ENCODE results near the gene CLPTM1L.
"Not testable (repeated sequence)": the region's sequence is repeated elsewhere in the genome, so short reads cannot be mapped to it uniquely, and the experiment has no call there.

Gene CLPTM1L

GRCh38 chr5:1289559-1289958 lies 55.3 kb downstream of the CLPTM1L start:
- intact Hi-C loops (cut with micrococcal nuclease); H3K36me3 Mint-ChIP-seq (ENCODE audit: low read depth); H3K27ac Mint-ChIP-seq; H3K4me3 Mint-ChIP-seq; H3K4me1 Mint-ChIP-seq (ENCODE audit: low read depth): not testable (repeated sequence)
- H3K27me3 Mint-ChIP-seq: peaks cover 11% of the 10 kb centered on the region
- peaks cover 11% of the 10 kb centered on the region for H3K9me3 Mint-ChIP-seq

GRCh38 chr5:1288439-1289335 lies 56.2 kb downstream of the CLPTM1L start:
- no peak overlapping the region for H3K27ac Mint-ChIP-seq
- peaks cover 3% of the 10 kb centered on the region for H3K27me3 Mint-ChIP-seq
- H3K9me3 Mint-ChIP-seq: peaks cover 11% of the 10 kb centered on the region
- H3K36me3 Mint-ChIP-seq (ENCODE audit: low read depth): no peaks in the 10 kb centered on the region
- H3K4me3 Mint-ChIP-seq: no peak overlapping the region
- intact Hi-C loops (cut with micrococcal nuclease): no loop called here
- no peaks in the 10 kb centered on the region for H3K4me1 Mint-ChIP-seq (ENCODE audit: low read depth)

GRCh38 chr5:1285883-1286291 lies 59.0 kb downstream of the CLPTM1L start:
- no peaks in the 10 kb centered on the region for H3K4me1 Mint-ChIP-seq (ENCODE audit: low read depth)
- no peak overlapping the region for H3K27ac Mint-ChIP-seq
- no peaks in the 10 kb centered on the region for H3K27me3 Mint-ChIP-seq
- peaks cover 11% of the 10 kb centered on the region for H3K9me3 Mint-ChIP-seq
- no peak overlapping the region for H3K4me3 Mint-ChIP-seq
- intact Hi-C loops (cut with micrococcal nuclease): no loop called here
- no peaks in the 10 kb centered on the region for H3K36me3 Mint-ChIP-seq (ENCODE audit: low read depth)

GRCh38 chr5:1285141-1285540 lies 59.8 kb downstream of the CLPTM1L start:
- Mint-ChIP-seq H3K27me3 (no peaks in the 10 kb centered on the region), H3K27ac (no peak overlapping the region), H3K4me3 (no peak overlapping the region), H3K4me1 (ENCODE audit: low read depth) (no peaks in the 10 kb centered on the region), H3K9me3 (peaks cover 11% of the 10 kb centered on the region), H3K36me3 (ENCODE audit: low read depth) (no peaks in the 10 kb centered on the region)
- intact Hi-C loops (cut with micrococcal nuclease): no loop called here

- H3K4me3 Mint-ChIP-seq; H3K36me3 Mint-ChIP-seq (ENCODE audit: low read depth); H3K4me1 Mint-ChIP-seq (ENCODE audit: low read depth); H3K27ac Mint-ChIP-seq; intact Hi-C loops (cut with micrococcal nuclease); H3K27me3 Mint-ChIP-seq: not testable (repeated sequence)
- H3K9me3 Mint-ChIP-seq: peaks cover 11% of the 10 kb centered on the region
These were observed 60.4 kb downstream of the CLPTM1L start for GRCh38 chr5:1284336-1284970.

GRCh38 chr5:1283729-1284041 lies 61.2 kb downstream of the CLPTM1L start:
- H3K27me3 Mint-ChIP-seq; intact Hi-C loops (cut with micrococcal nuclease); H3K4me3 Mint-ChIP-seq; H3K27ac Mint-ChIP-seq; H3K4me1 Mint-ChIP-seq (ENCODE audit: low read depth); H3K36me3 Mint-ChIP-seq (ENCODE audit: low read depth): not testable (repeated sequence)
- peaks cover 15% of the 10 kb centered on the region for H3K9me3 Mint-ChIP-seq

- H3K9me3 Mint-ChIP-seq: peaks cover 15% of the 10 kb centered on the region
- H3K4me3 Mint-ChIP-seq: not testable (repeated sequence)
These were observed 61.7 kb downstream of the CLPTM1L start for GRCh38 chr5:1282993-1283728.

GRCh38 chr5:1282131-1282992 lies 62.5 kb downstream of the CLPTM1L start:
- H3K27ac Mint-ChIP-seq: no peak overlapping the region
- no peaks in the 10 kb centered on the region for H3K36me3 Mint-ChIP-seq (ENCODE audit: low read depth)
- peaks cover 18% of the 10 kb centered on the region for H3K9me3 Mint-ChIP-seq
- H3K4me3 Mint-ChIP-seq: no peak overlapping the region
- intact Hi-C loops (cut with micrococcal nuclease): no loop called here
- H3K4me1 Mint-ChIP-seq (ENCODE audit: low read depth): no peaks in the 10 kb centered on the region
- H3K27me3 Mint-ChIP-seq: no peaks in the 10 kb centered on the region

More at GRCh38 chr5:1282993-1283728, 61.7 kb downstream of the CLPTM1L start:
- H3K27ac Mint-ChIP-seq; H3K27me3 Mint-ChIP-seq; intact Hi-C loops (cut with micrococcal nuclease); H3K4me1 Mint-ChIP-seq (ENCODE audit: low read depth); H3K36me3 Mint-ChIP-seq (ENCODE audit: low read depth): not testable (repeated sequence)

GRCh38 chr5:1281038-1281882 lies 63.6 kb downstream of the CLPTM1L start:
- H3K9me3 Mint-ChIP-seq: peaks cover 21% of the 10 kb centered on the region
- no peak overlapping the region for H3K27ac Mint-ChIP-seq
- intact Hi-C loops (cut with micrococcal nuclease): no loop called here
- no peaks in the 10 kb centered on the region for H3K4me1 Mint-ChIP-seq (ENCODE audit: low read depth)
- no peak overlapping the region for H3K4me3 Mint-ChIP-seq
- H3K27me3 Mint-ChIP-seq: no peaks in the 10 kb centered on the region
- no peaks in the 10 kb centered on the region for H3K36me3 Mint-ChIP-seq (ENCODE audit: low read depth)

GRCh38 chr5:1280177-1281037 lies 64.5 kb downstream of the CLPTM1L start:
- H3K27ac Mint-ChIP-seq: no peak overlapping the region
- intact Hi-C loops (cut with micrococcal nuclease): no loop called here
- no peaks in the 10 kb centered on the region for H3K4me1 Mint-ChIP-seq (ENCODE audit: low read depth)

GRCh38 chr5:1279443-1280151 lies 65.3 kb downstream of the CLPTM1L start:
- H3K27me3 Mint-ChIP-seq: no peaks in the 10 kb centered on the region
- no peak overlapping the region for H3K4me3 Mint-ChIP-seq
- intact Hi-C loops (cut with micrococcal nuclease): no loop called here
- no peaks in the 10 kb centered on the region for H3K4me1 Mint-ChIP-seq (ENCODE audit: low read depth)
- peaks cover 21% of the 10 kb centered on the region for H3K9me3 Mint-ChIP-seq
- H3K36me3 Mint-ChIP-seq (ENCODE audit: low read depth): no peaks in the 10 kb centered on the region
- no peak overlapping the region for H3K27ac Mint-ChIP-seq

More at GRCh38 chr5:1280177-1281037, 64.5 kb downstream of the CLPTM1L start:
- peaks cover 21% of the 10 kb centered on the region for H3K9me3 Mint-ChIP-seq
- H3K4me3 Mint-ChIP-seq: no peak overlapping the region
- no peaks in the 10 kb centered on the region for H3K27me3 Mint-ChIP-seq
- no peaks in the 10 kb centered on the region for H3K36me3 Mint-ChIP-seq (ENCODE audit: low read depth)
